GM10266 (cell line): ENCODE data around the gene DSCAML1.

Experiments used
- DNase-seq: peaks from one replicate; pipeline ENCODE4 v3.0.0; 2012; ENCODE audit errors: extremely low spot score
- TF ChIP-seq, protein P1 (sequence below): IDR thresholded peaks from 2 replicates; pipeline ENCODE4 v1.5.1; 2012; ENCODE audit warnings: mild to moderate bottlenecking, low read depth; ENCODE audit not compliant: control insufficient read depth, insufficient read depth; ENCODE audit errors: missing control alignments

The DSCAML1 gene

GRCh38 chr11:117706322-117706814 lies 90.6 kb downstream of the DSCAML1 start:
- no peak for DNase-seq

DNA sequence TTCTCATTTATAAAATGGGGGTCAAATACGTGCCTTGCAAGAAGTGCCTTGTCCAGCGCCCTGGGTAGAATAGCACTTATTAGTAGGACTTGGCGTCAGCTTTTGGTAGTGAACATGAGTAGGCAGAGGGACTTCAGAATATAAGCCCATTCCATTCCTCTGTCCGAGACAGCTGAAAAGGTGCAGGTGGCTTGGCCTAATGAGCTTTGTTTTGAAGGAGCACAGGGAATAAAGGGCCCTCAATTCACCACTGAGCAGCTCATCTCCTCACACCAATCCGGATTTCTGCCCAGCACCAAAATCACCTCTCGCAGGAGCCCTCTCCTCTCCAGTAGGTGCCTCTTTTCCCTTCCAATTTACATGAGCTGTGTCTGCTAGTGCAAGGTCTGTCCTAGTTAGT lies 91.2 kb downstream of the DSCAML1 start:
- TF ChIP-seq, protein P1, sequence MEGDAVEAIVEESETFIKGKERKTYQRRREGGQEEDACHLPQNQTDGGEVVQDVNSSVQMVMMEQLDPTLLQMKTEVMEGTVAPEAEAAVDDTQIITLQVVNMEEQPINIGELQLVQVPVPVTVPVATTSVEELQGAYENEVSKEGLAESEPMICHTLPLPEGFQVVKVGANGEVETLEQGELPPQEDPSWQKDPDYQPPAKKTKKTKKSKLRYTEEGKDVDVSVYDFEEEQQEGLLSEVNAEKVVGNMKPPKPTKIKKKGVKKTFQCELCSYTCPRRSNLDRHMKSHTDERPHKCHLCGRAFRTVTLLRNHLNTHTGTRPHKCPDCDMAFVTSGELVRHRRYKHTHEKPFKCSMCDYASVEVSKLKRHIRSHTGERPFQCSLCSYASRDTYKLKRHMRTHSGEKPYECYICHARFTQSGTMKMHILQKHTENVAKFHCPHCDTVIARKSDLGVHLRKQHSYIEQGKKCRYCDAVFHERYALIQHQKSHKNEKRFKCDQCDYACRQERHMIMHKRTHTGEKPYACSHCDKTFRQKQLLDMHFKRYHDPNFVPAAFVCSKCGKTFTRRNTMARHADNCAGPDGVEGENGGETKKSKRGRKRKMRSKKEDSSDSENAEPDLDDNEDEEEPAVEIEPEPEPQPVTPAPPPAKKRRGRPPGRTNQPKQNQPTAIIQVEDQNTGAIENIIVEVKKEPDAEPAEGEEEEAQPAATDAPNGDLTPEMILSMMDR = no peak
- DNase-seq = no peak

More at GRCh38 chr11:117706322-117706814, 90.6 kb downstream of the DSCAML1 start:
- TF ChIP-seq, protein P1 = no peak

GRCh38 chr11:117704395-117705100 lies 92.5 kb downstream of the DSCAML1 start:
- TF ChIP-seq, protein P1 = no peak
- DNase-seq = no peak

DNA sequence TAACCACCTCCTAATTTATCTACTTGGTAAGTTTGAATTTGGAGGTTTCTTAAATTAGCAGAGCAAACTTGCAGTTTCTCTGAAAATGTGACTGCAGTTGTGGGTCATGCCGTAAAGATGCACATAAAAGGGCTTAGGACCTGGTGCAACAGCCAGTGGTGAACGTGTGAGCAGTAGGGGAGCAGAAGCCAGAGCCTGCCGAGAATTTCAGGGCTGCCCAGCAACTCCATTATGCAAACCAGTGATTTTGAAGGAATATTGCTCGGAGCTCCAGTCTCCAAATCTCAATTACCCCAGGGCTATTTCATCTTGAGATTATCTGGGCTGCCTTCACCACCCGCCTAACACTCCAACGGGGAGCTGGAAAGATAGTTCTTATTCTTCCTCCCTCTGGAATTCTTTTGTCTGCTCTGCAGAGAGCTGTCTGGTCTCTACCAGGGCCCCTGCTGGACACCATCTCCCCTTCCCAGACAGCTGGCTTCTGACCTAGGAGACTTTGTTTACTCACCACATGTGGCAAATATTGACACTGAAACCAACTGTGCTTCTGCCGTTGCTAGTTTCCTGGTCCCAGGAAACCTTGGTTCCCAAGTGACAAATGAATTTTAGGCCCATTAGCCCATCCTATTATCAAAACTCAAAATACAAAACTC lies 93.9 kb downstream of the DSCAML1 start:
- TF ChIP-seq, protein P1 = no peak
- DNase-seq = no peak

DNA sequence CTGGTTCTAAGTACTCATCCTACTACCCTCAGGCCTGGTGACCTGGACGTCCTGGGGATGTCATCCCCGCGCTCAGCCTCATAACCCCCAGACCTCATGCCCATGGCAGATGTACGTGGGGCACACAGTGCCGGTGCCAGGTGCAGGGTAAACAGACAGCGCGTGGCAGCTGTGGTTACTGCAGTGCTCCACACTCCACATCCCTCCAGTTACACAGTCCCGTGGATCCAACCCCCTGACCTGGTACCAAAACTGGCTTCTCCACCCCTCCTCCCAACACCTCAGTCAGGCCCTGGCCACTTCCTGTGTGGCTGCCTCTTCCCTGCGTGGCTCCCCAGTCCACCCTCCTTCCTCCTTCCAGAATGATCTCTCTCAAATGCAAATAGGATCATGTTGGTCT lies 95.2 kb downstream of the DSCAML1 start:
- TF ChIP-seq, protein P1 = no peak

GRCh38 chr11:117700551-117700950 lies 96.5 kb downstream of the DSCAML1 start:
- DNase-seq = no peak
- TF ChIP-seq, protein P1 = no peak

More for the DNA sequence above, 95.2 kb downstream of the DSCAML1 start:
- no peak for DNase-seq

- TF ChIP-seq, protein P1 = no peak
These were observed 99.7 kb downstream of the DSCAML1 start for GRCh38 chr11:117697319-117697718.

More at GRCh38 chr11:117697319-117697718, 99.7 kb downstream of the DSCAML1 start:
- no peak for DNase-seq
